ENCODE results near the gene CTBP2.
A peak's percentile ranks its signal among the peaks of the same experiment; 100 is the strongest.

CTBP2 gene

DNA sequence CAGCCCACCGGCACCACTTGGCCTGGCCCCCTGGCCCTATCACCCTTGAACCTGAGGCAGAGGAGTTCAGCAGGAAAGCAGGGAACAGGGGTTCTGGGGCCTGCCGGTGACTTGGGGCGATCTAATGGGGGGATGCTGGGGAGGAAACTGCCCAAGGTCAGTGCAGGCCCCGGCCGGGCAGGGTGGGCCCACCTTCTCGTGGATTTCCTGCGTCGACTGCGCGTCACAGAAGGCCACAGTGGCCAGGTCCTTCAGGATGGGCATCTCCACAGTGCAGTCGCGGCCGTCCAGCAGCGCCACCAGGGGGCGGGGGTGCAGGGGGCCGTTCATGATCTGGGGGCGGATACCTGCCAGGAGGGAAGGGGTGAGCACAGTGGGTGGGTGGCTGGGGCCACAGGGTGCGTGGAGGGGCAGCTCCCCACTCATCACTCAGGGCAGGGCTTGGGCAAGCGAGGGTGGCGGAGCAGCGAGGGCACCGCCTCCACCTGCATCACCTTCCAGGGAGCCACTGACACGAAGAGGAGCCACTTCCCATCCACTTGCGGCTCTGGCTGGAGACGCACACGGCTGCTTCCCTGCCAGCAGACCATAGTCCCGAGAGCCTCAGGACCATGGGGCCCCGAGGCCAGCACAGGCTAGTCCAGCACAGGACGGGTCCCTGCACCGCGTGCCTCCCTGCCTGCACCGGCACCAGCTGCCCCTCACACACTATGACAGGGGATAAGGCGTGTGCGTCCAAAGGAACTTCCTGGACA is 157.0 kb downstream of the CTBP2 start:
- no peak overlapping the region for H3K27ac ChIP-seq (ENCODE audit: low read depth, low read length)
- H4K20me1 ChIP-seq (ENCODE audit: control insufficient read depth, insufficient read depth, low read depth, low read length): no peaks in the 10 kb centered on the region

DNA sequence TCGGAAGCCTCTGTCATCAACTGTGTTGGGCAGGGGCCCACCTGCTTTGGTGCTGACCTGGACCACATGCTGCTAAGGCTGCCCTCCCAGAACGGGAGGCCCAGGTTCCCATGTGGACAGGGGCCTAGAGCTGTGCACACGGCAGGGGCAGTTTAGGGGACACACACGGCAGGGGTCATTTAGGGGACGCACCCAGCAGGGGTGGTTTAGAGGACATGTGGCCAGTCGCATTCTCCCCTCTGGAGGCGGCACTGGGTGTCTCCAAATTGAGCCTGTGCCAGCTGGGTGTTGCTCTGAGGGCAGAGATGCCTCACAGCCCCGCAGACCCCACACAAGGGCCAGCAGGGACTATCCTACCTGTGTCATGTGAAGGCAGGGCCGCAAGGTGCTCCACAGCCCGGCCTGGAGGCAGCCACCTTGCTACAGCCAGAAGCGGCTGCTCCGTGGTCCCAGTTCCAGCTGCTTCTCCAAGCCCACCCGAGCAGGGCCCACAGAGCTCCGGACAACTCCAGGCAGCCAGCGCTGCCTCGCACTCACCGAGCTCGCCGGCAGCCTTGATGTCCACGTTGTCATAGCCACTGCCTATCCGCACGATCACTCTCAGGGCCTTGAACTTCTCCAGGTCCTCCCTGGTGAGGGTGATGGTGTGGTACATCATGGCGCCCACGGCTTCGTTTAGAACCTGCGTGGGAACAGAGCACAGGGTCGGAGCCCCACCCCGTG is 157.8 kb downstream of the CTBP2 start:
- H3K27ac ChIP-seq (ENCODE audit: low read depth, low read length): no peak overlapping the region
- H3K36me3 ChIP-seq (ENCODE audit: control insufficient read depth, low read length): no peaks in the 10 kb centered on the region
- no peak for TF ChIP-seq EZH2phosphoT487 (IDR thresholded peaks at IDR 0.05; ENCODE audit: borderline replicate concordance, low read length)
- TF ChIP-seq, protein P1, sequence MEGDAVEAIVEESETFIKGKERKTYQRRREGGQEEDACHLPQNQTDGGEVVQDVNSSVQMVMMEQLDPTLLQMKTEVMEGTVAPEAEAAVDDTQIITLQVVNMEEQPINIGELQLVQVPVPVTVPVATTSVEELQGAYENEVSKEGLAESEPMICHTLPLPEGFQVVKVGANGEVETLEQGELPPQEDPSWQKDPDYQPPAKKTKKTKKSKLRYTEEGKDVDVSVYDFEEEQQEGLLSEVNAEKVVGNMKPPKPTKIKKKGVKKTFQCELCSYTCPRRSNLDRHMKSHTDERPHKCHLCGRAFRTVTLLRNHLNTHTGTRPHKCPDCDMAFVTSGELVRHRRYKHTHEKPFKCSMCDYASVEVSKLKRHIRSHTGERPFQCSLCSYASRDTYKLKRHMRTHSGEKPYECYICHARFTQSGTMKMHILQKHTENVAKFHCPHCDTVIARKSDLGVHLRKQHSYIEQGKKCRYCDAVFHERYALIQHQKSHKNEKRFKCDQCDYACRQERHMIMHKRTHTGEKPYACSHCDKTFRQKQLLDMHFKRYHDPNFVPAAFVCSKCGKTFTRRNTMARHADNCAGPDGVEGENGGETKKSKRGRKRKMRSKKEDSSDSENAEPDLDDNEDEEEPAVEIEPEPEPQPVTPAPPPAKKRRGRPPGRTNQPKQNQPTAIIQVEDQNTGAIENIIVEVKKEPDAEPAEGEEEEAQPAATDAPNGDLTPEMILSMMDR (IDR thresholded peaks at IDR 0.05; ENCODE audit: low read depth, low read length, poor library complexity, severe bottlenecking): no peak
- no peak overlapping the region for H3K4me2 ChIP-seq (ENCODE audit: low read length)
- H3K9me3 ChIP-seq (ENCODE audit: control insufficient read depth, insufficient read depth, low read length): no peaks in the 10 kb centered on the region
- H3K4me3 ChIP-seq (ENCODE audit: low read length): no peak overlapping the region
- no peaks in the 10 kb centered on the region for H4K20me1 ChIP-seq (ENCODE audit: control insufficient read depth, insufficient read depth, low read depth, low read length)
- H3K27me3 ChIP-seq (ENCODE audit: control insufficient read depth, low read length): no peaks in the 10 kb centered on the region
- no peaks in the 10 kb centered on the region for H3K79me2 ChIP-seq (ENCODE audit: control insufficient read depth, low read length)
- H3K4me1 ChIP-seq (ENCODE audit: control insufficient read depth, low read length): no peaks in the 10 kb centered on the region
- no peaks in the 10 kb centered on the region for H3K9me2 ChIP-seq (replicated peaks; ENCODE audit: control insufficient read depth, low read length)
- H3F3A ChIP-seq (ENCODE audit: control insufficient read depth, insufficient read depth): no peaks in the 10 kb centered on the region

More for the DNA sequence above, 157.0 kb downstream of the CTBP2 start:
- H3K4me2 ChIP-seq (ENCODE audit: low read length): no peak overlapping the region
- H3K9me3 ChIP-seq (ENCODE audit: control insufficient read depth, insufficient read depth, low read length): no peaks in the 10 kb centered on the region
- no peak for TF ChIP-seq EZH2phosphoT487 (IDR thresholded peaks at IDR 0.05; ENCODE audit: borderline replicate concordance, low read length)
- TF ChIP-seq, protein P1 (IDR thresholded peaks at IDR 0.05; ENCODE audit: low read depth, low read length, poor library complexity, severe bottlenecking): peak; percentile 32
- no peaks in the 10 kb centered on the region for H3K9me2 ChIP-seq (replicated peaks; ENCODE audit: control insufficient read depth, low read length)
- H3K4me1 ChIP-seq (ENCODE audit: control insufficient read depth, low read length): no peaks in the 10 kb centered on the region
- no peaks in the 10 kb centered on the region for H3F3A ChIP-seq (ENCODE audit: control insufficient read depth, insufficient read depth)
- H3K36me3 ChIP-seq (ENCODE audit: control insufficient read depth, low read length): no peaks in the 10 kb centered on the region
- H3K27me3 ChIP-seq (ENCODE audit: control insufficient read depth, low read length): no peaks in the 10 kb centered on the region
- H3K4me3 ChIP-seq (ENCODE audit: low read length): no peak overlapping the region
- H3K79me2 ChIP-seq (ENCODE audit: control insufficient read depth, low read length): no peaks in the 10 kb centered on the region

DNA sequence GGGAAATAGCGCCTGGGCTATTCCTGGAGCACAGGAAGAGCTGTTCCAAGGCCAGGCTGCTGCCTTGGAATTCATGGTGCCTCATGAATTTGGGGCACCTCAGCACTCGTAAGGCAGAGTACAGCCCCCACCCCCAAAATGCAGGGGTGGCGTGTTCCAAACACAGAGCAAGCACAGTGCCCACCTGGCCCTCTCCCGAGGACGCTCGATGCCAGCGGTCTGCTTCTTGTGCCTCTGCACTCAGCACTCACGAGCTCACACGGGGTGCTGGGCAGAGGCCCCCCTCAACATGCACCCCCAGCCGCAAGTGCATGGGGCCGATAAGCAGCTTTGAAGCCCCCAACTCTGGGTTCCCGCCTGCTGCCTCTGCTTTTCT is 158.3 kb downstream of the CTBP2 start:
- H3K4me2 ChIP-seq (ENCODE audit: low read length): no peak overlapping the region
- H3K4me3 ChIP-seq (ENCODE audit: low read length): no peak overlapping the region
- no peaks in the 10 kb centered on the region for H3K27me3 ChIP-seq (ENCODE audit: control insufficient read depth, low read length)
- H3K4me1 ChIP-seq (ENCODE audit: control insufficient read depth, low read length): no peaks in the 10 kb centered on the region
- H3F3A ChIP-seq (ENCODE audit: control insufficient read depth, insufficient read depth): no peaks in the 10 kb centered on the region
- no peaks in the 10 kb centered on the region for H4K20me1 ChIP-seq (ENCODE audit: control insufficient read depth, insufficient read depth, low read depth, low read length)
- H3K36me3 ChIP-seq (ENCODE audit: control insufficient read depth, low read length): no peaks in the 10 kb centered on the region
- H3K9me3 ChIP-seq (ENCODE audit: control insufficient read depth, insufficient read depth, low read length): no peaks in the 10 kb centered on the region
- H3K9me2 ChIP-seq (replicated peaks; ENCODE audit: control insufficient read depth, low read length): no peaks in the 10 kb centered on the region
- H3K27ac ChIP-seq (ENCODE audit: low read depth, low read length): no peak overlapping the region
- no peaks in the 10 kb centered on the region for H3K79me2 ChIP-seq (ENCODE audit: control insufficient read depth, low read length)
- no peak for TF ChIP-seq EZH2phosphoT487 (IDR thresholded peaks at IDR 0.05; ENCODE audit: borderline replicate concordance, low read length)
- TF ChIP-seq, protein P1 (IDR thresholded peaks at IDR 0.05; ENCODE audit: low read depth, low read length, poor library complexity, severe bottlenecking): no peak
